Mammary epithelial cell (primary cell): ENCODE data around the gene PALD1.

Experiments
- EZH2 ChIP-seq: IDR thresholded peaks from 2 replicates; pipeline ENCODE4 v1.6.1; 2012; ENCODE audit warnings: low read length, inconsistent platforms, borderline replicate concordance
- TF ChIP-seq, protein P1 (sequence below), 2 donors: IDR thresholded peaks in 1 of 2; conservative IDR thresholded peaks in 1 of 2; 2 replicates each; pipeline ENCODE4 v1.5.1; 2011 to 2012; ENCODE audit warnings: inconsistent platforms in 2 of 2, low read length in 2 of 2, mild to moderate bottlenecking in 2 of 2, control low read depth in 1 of 2, low read depth in 1 of 2; ENCODE audit not compliant: insufficient read depth in 1 of 2; ENCODE audit errors: extremely low read depth in 1 of 2

DNA sequence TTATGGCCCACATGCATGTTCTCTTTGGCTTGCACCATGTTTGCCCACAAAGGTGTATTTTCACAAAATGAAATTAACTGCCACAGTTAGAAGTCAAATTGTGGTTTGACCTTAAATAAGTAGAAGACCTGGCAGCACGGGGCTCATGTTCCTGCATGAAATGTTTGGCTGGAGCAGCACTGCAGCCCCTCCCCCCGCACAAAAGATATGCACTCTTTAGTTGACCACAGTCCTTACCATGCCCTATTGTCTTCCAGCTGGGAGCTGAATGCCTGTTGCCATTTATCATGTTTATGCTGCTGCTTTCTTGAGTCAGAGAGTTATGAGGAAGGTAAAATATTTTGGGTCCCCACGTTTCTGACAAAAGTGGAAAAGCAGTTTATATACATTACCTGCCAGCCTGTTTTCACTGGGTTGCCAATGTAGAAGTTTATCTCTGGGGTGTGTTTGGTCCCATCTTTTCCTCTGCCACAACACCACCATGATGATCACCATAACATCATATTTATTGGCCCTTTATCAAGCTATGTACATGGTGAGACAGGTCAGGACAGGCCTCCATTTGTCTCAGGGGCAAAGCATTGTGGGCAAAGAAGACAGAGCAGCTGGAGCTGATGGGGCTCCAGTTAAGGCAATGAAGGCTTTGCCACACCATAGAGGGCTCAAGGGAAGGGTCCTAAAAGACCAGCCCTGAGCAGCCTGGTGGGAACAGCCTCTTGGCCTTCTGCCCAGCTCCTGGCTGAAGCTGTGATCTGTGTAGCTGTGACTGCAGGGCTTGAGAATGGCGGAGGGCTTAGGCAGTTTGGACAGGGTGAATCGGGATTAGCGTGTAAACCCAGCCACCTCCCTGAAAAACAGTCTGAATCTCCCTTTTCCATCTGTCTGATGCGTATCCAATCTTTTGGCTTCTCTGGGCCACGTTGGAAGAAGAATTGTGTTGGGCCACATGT, 118.6 kb downstream of the PALD1 start:
- TF ChIP-seq, protein P1, sequence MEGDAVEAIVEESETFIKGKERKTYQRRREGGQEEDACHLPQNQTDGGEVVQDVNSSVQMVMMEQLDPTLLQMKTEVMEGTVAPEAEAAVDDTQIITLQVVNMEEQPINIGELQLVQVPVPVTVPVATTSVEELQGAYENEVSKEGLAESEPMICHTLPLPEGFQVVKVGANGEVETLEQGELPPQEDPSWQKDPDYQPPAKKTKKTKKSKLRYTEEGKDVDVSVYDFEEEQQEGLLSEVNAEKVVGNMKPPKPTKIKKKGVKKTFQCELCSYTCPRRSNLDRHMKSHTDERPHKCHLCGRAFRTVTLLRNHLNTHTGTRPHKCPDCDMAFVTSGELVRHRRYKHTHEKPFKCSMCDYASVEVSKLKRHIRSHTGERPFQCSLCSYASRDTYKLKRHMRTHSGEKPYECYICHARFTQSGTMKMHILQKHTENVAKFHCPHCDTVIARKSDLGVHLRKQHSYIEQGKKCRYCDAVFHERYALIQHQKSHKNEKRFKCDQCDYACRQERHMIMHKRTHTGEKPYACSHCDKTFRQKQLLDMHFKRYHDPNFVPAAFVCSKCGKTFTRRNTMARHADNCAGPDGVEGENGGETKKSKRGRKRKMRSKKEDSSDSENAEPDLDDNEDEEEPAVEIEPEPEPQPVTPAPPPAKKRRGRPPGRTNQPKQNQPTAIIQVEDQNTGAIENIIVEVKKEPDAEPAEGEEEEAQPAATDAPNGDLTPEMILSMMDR (conservative IDR thresholded peaks at IDR 0.05 in 1 of 2, IDR thresholded peaks at IDR 0.05 in 1 of 2; ENCODE audit: extremely low read depth in 1 of 2, insufficient read depth in 1 of 2, low read depth in 1 of 2, low read length in 2 of 2), result no peak
- TF ChIP-seq EZH2, result no peak
